IMR-90 (cell line): ENCODE results near the gene SLC44A2. TPM values are rescaled to one million over a fixed set of nuclear protein-coding genes. Genes with fewer than 3 reads are reported as not detected.

Experiments
- ATAC-seq: fragments of 200-7000 bp; cut with Tn5 transposase; 2 replicates; pipeline ENCODE4 v1.9.1; 2020; ENCODE audit warnings: low read depth, mild to moderate bottlenecking, moderate library complexity
- BruUV-seq: library from RNA; stranded (reverse); fragments of 400-500 nt; replicated peaks from 2 replicates; lab custom pipeline; 2021; lab: Mats Ljungman, UMichigan
- CTCF ChIA-PET: fragments of 300-600 bp; formaldehyde crosslinking; extraction: SDS; loops from one replicate; lab custom pipeline; 2021; ENCODE audit warnings: antibody characterized with exemption; lab: Yijun Ruan, JAX
- POLR2A ChIA-PET: fragments of 300-600 bp; sonication (Branson Sonifier 250); formaldehyde crosslinking; loops from one replicate; lab custom pipeline; 2022; ENCODE audit warnings: antibody characterized with exemption; ENCODE audit not compliant: unreplicated experiment; lab: Charles Lee
- DNase-seq: peaks from one replicate; pipeline ENCODE4 v3.0.0; 2013
- H2AFZ ChIP-seq: replicated peaks from 2 replicates; pipeline ENCODE3; 2013; ENCODE audit warnings: low read length, mild to moderate bottlenecking; ENCODE audit not compliant: poor library complexity
- H2AK5ac ChIP-seq: 2 replicates; pipeline ENCODE4 v1.6.1; 2013; ENCODE audit warnings: low read depth, low read length, inconsistent platforms
- H2AK9ac ChIP-seq: replicated peaks from 2 replicates; pipeline ENCODE3; 2013; ENCODE audit warnings: mild to moderate bottlenecking, low read depth, low read length, moderate library complexity; ENCODE audit not compliant: poor library complexity
- H2BK120ac ChIP-seq: 2 replicates; pipeline ENCODE4 v1.6.1; 2013; ENCODE audit warnings: low read depth, low read length, inconsistent platforms
- H2BK15ac ChIP-seq: 3 replicates; pipeline ENCODE4 v1.6.1; 2013; ENCODE audit warnings: low read depth, low read length, inconsistent platforms
- H2BK20ac ChIP-seq: 2 replicates; pipeline ENCODE4 v1.6.1; 2013; ENCODE audit warnings: low read depth, mild to moderate bottlenecking, inconsistent platforms, low read length, moderate library complexity
- H2BK5ac ChIP-seq: 2 replicates; pipeline ENCODE4 v1.6.1; 2013; ENCODE audit warnings: mild to moderate bottlenecking, low read depth, low read length, inconsistent platforms; ENCODE audit not compliant: poor library complexity, severe bottlenecking
- H3K14ac ChIP-seq: replicated peaks from 2 replicates; pipeline ENCODE4 v1.6.1; 2013; ENCODE audit warnings: low read depth, low read length, inconsistent platforms
- H3K18ac ChIP-seq: 2 replicates; pipeline ENCODE4 v1.6.1; 2013; ENCODE audit warnings: low read depth, low read length, control low read depth
- H3K23ac ChIP-seq: 2 replicates; pipeline ENCODE4 v1.6.1; 2013; ENCODE audit warnings: low read depth, low read length, inconsistent platforms
- H3K27ac ChIP-seq: 2 replicates; pipeline ENCODE4 v1.5.1; 2013; ENCODE audit warnings: mild to moderate bottlenecking, control low read depth, low read length; ENCODE audit not compliant: insufficient read depth
- H3K27me3 ChIP-seq: 2 replicates; pipeline ENCODE4 v1.6.1; 2013; ENCODE audit warnings: low read length; ENCODE audit not compliant: control insufficient read depth, insufficient read depth
- H3K36me3 ChIP-seq: 2 replicates; pipeline ENCODE4 v1.6.1; 2013; ENCODE audit warnings: low read length, mixed read lengths; ENCODE audit not compliant: control insufficient read depth, insufficient read depth
- H3K4ac ChIP-seq: 2 replicates; pipeline ENCODE4 v1.6.1; 2013; ENCODE audit warnings: low read depth, low read length, inconsistent platforms
- H3K4me1 ChIP-seq: 2 replicates; pipeline ENCODE4 v1.6.1; 2013; ENCODE audit warnings: low read length, mixed read lengths; ENCODE audit not compliant: control insufficient read depth, insufficient read depth
- H3K4me2 ChIP-seq: 2 replicates; pipeline ENCODE4 v1.6.1; 2013; ENCODE audit warnings: low read depth, mild to moderate bottlenecking, control low read depth, low read length, moderate library complexity
- H3K4me3 ChIP-seq: 2 replicates; pipeline ENCODE4 v1.5.1; 2013; ENCODE audit warnings: low read depth, mild to moderate bottlenecking, control low read depth, low read length, moderate library complexity; ENCODE audit not compliant: insufficient read depth
- H3K56ac ChIP-seq: 2 replicates; pipeline ENCODE4 v1.6.1; 2013; ENCODE audit warnings: low read length, inconsistent platforms; ENCODE audit not compliant: insufficient read depth; ENCODE audit errors: extremely low read depth
- H3K79me1 ChIP-seq, 2 experiments: 2 replicates each; pipeline ENCODE4 v1.6.1; 2013; ENCODE audit warnings: low read length in 2 of 2, inconsistent platforms in 1 of 2, low read depth in 1 of 2
- H3K9ac ChIP-seq: 2 replicates; pipeline ENCODE4 v1.6.1; 2013; ENCODE audit warnings: low read depth, low read length, control low read depth
- H3K9me1 ChIP-seq: 2 replicates; pipeline ENCODE4 v1.6.1; 2013; ENCODE audit warnings: low read length, inconsistent platforms; ENCODE audit not compliant: insufficient read depth
- H3K9me3 ChIP-seq: 2 replicates; pipeline ENCODE4 v1.6.1; 2013; ENCODE audit warnings: low read length; ENCODE audit not compliant: control insufficient read depth, insufficient read depth
- H4K20me1 ChIP-seq: 2 replicates; pipeline ENCODE4 v1.6.1; 2013; ENCODE audit warnings: low read length, inconsistent platforms; ENCODE audit not compliant: insufficient read depth
- H4K5ac ChIP-seq: 2 replicates; pipeline ENCODE4 v1.6.1; 2013; ENCODE audit warnings: mild to moderate bottlenecking, low read depth, low read length, control low read depth
- H4K8ac ChIP-seq, 2 experiments: 2 replicates each; pipeline ENCODE4 v1.6.1; 2013; ENCODE audit warnings: low read depth in 2 of 2, low read length in 2 of 2, control low read depth in 1 of 2, inconsistent platforms in 1 of 2
- H4K91ac ChIP-seq: 2 replicates; pipeline ENCODE4 v1.6.1; 2013; ENCODE audit warnings: low read depth, low read length, inconsistent platforms; ENCODE audit not compliant: insufficient read depth
- BHLHE40 ChIP-seq: fragments of 150-350 bp; IDR thresholded peaks from 2 replicates; pipeline ENCODE4 v1.6.1; 2016; ENCODE audit warnings: mild to moderate bottlenecking, low read depth, low read length
- CEBPB ChIP-seq: IDR thresholded peaks from 2 replicates; pipeline ENCODE4 v1.6.1; 2012; ENCODE audit warnings: low read depth, low read length, improper control_type of control experiment
- MXI1 ChIP-seq: IDR thresholded peaks from 2 replicates; pipeline ENCODE4 v1.6.1; 2012; ENCODE audit warnings: low read depth, mild to moderate bottlenecking, low read length, moderate library complexity, borderline replicate concordance
- RFX5 ChIP-seq: IDR thresholded peaks from 2 replicates; pipeline ENCODE4 v1.8.0; 2012; ENCODE audit warnings: low read depth, mild to moderate bottlenecking, low read length, moderate library complexity
- WGBS, 2 experiments: methylation state at CpG; one replicate each; pipeline versions ENCODE4 v1.1.5 to v1.1.7; 2013; ENCODE audit warnings: missing lambda C conversion rate in 2 of 2; ENCODE audit not compliant: insufficient read length in 1 of 2; ENCODE audit errors: extremely low coverage in 2 of 2; 5-methylcytosine and 5-hydroxymethylcytosine counted together
- dilution Hi-C: fragments of 300-500 bp; cut with HindIII; formaldehyde crosslinking; loops from one replicate; pipeline ENCODE4 v1.14.3; 2018; ENCODE audit warnings: low sequenced_read_pairs; ENCODE audit not compliant: unreplicated experiment
- in situ Hi-C: fragments of 300-500 bp; cut with MboI; formaldehyde crosslinking; loops from 3 replicates; pipeline ENCODE4 v1.14.3; 2019; ENCODE audit warnings: low sequenced_read_pairs, inconsistent platforms, mixed read lengths
- intact Hi-C: fragments of 100-400 bp; cut with micrococcal nuclease; formaldehyde crosslinking; loops from 2 replicates; pipeline ENCODE4 v1.10.0; 2022
- polyA plus RNA-seq, 3 experiments: library from polyadenylated mRNA; depleted of rRNA; stranded (reverse); fragments of >200 nt; gene quantifications; 2 replicates each; pipeline ENCODE4 v1.2.3, GENCODE V29; 2012; ENCODE audit warnings: low replicate concordance in 1 of 3
- total RNA-seq: library from RNA; depleted of rRNA; stranded (reverse); fragments of >200 nt; gene quantifications from 2 replicates; pipeline ENCODE4 v1.2.3, GENCODE V29; 2012
- TF ChIP-seq, protein P1 (sequence below): conservative IDR thresholded peaks from 2 replicates; pipeline ENCODE4 v1.5.1; 2012; ENCODE audit warnings: mild to moderate bottlenecking, low read depth, low read length, improper control_type of control experiment

Gene SLC44A2
- total and polyA plus RNA-seq, 2 of the 4 experiments (the other 2 are of a cell fraction) = 28.5 to 62.9 TPM

DNA sequence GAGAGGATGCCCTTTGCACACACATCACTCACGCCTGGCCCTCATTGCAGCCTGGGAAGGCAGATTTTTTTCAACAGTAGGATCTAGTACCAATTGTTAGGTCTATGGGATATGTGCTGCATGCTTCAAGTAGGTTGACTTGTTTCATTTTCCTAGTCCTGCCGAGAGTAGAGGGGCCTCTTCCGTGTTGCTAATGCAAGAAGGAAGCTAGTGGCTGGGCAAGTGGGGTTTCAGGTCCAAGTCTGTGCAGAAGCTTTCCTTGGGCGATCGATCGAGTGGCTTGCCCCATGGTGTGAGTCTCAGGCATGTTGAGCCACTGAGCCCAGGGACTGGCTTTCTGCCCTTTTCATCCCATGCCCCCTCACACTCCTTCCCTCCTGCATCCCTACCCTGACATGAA lies 42.5 kb downstream of the SLC44A2 start:
- H3K4me3 ChIP-seq = no peak overlapping the region
- no peak for TF ChIP-seq MXI1
- no peak for TF ChIP-seq CEBPB
- TF ChIP-seq RFX5 = no peak
- no peak for TF ChIP-seq BHLHE40
- TF ChIP-seq, protein P1, sequence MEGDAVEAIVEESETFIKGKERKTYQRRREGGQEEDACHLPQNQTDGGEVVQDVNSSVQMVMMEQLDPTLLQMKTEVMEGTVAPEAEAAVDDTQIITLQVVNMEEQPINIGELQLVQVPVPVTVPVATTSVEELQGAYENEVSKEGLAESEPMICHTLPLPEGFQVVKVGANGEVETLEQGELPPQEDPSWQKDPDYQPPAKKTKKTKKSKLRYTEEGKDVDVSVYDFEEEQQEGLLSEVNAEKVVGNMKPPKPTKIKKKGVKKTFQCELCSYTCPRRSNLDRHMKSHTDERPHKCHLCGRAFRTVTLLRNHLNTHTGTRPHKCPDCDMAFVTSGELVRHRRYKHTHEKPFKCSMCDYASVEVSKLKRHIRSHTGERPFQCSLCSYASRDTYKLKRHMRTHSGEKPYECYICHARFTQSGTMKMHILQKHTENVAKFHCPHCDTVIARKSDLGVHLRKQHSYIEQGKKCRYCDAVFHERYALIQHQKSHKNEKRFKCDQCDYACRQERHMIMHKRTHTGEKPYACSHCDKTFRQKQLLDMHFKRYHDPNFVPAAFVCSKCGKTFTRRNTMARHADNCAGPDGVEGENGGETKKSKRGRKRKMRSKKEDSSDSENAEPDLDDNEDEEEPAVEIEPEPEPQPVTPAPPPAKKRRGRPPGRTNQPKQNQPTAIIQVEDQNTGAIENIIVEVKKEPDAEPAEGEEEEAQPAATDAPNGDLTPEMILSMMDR = no peak
- H4K91ac ChIP-seq = no peak overlapping the region
- H3K27ac ChIP-seq = no peak overlapping the region
- no peak overlapping the region for H2BK5ac ChIP-seq
- H3K23ac ChIP-seq = 0 out of 2 replicates have a peak overlapping the region, but pooled peaks have one; percentile 12
- peaks cover 99% of the 10 kb centered on the region for H4K20me1 ChIP-seq
- no peak for DNase-seq
- peaks cover 9 to 55% of the 10 kb centered on the region in 2 experiments for H3K79me1 ChIP-seq
- H2BK120ac ChIP-seq = no peak overlapping the region
- in situ Hi-C loops (no loop called here), intact Hi-C loops (no loop called here), dilution Hi-C loops (no loop called here)
- CTCF ChIA-PET = interaction anchor here (0.9 kb wide), 1 partner anchor 28 kb away, joined by 3 read pairs; no protein-coding TSS in a partner anchor
- no peak overlapping the region for H3K14ac ChIP-seq
- no peak overlapping the region for H4K5ac ChIP-seq
- no peak overlapping the region for H2AK9ac ChIP-seq
- no peak overlapping the region for H3K4me2 ChIP-seq
- no peak overlapping the region for H2AFZ ChIP-seq
- no peak for ATAC-seq
- no peak overlapping the region for H3K4ac ChIP-seq
- POLR2A ChIA-PET = no interaction called here
- no peak overlapping the region for H2AK5ac ChIP-seq
- H3K18ac ChIP-seq = no peak overlapping the region
- no peak overlapping the region for H4K8ac ChIP-seq
- peaks cover 10% of the 10 kb centered on the region for H3K4me1 ChIP-seq
- no peak overlapping the region for H2BK15ac ChIP-seq
- H3K9me1 ChIP-seq = peaks cover 19% of the 10 kb centered on the region
- H3K9me3 ChIP-seq = no peaks in the 10 kb centered on the region
- peaks cover 22% of the 10 kb centered on the region for H3K36me3 ChIP-seq
- no TSS peak for BruUV-seq
- H2BK20ac ChIP-seq = no peak overlapping the region
- H3K9ac ChIP-seq = no peak overlapping the region
- no CpG with 5 or more reads among the region's 6 CpGs for WGBS, 2 experiments
- no peak overlapping the region for H3K56ac ChIP-seq
- H3K27me3 ChIP-seq = no peaks in the 10 kb centered on the region
